Measurements from ENCODE around the gene SPNS1. TPM values are rescaled to one million over a fixed set of nuclear protein-coding genes. Genes with fewer than 3 reads are reported as not detected.

The SPNS1 gene
- total and polyA plus RNA-seq, 2 donors (not counting 1 experiment from before 2014, with no cell fraction given), result 36.4 to 47.6 TPM

DNA sequence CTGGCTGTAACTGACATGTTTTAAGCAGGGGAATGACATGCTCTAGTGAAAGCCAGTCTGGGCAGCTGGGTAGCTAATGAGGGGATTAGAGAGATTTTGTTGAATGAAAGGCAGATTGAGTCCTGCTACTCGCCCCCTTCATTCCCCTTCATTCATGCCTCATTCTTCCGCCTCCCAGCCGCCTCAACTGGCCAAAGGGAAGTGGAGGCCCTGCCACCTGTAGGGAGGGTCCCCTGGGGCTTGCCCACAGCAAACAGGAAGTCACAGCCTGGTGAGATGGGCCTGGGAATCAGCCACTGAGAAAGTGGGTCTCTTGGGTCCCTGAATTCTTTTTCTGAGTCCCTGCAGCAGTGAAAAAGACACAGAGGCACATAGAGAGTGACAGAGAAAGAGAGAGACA is 43.9 kb upstream of the SPNS1 start:
- H3K4me1 Mint-ChIP-seq, result peaks cover 67% of the 10 kb centered on the region
- Histone ChIP-seq H3K4me2 (replicated peaks; ENCODE audit: low read depth, low read length, poor library complexity, severe bottlenecking) (peak overlapping the region; percentile 98), H4K20me1 (ENCODE audit: control insufficient read depth, insufficient read depth, low read length, poor library complexity, severe bottlenecking) (peaks cover 10% of the 10 kb centered on the region), H3K27ac (ENCODE audit: low read length in 2 of 2) (peak overlapping the region; percentile 86 to 95), H2AFZ (ENCODE audit: insufficient read depth, low read depth, low read length, poor library complexity, severe bottlenecking) (no peak overlapping the region), H3K4me3 (ENCODE audit: control extremely low read depth in 1 of 5, extremely low read depth in 1 of 5, insufficient read depth in 1 of 5, low read depth in 2 of 5, low read length in 4 of 5) (peak overlapping the region; percentile 15 to 84 (median 83)), H3K4me1 (ENCODE audit: control insufficient read depth in 2 of 2, insufficient read depth in 2 of 2, low read length in 2 of 2) (peaks cover 45 to 74% of the 10 kb centered on the region in 2 donors), H3K9ac (ENCODE audit: low read length) (peak overlapping the region; percentile 95), H3K27me3 (replicated peaks in 1 of 4; ENCODE audit: control extremely low read depth in 1 of 4, control insufficient read depth in 3 of 4, insufficient read depth in 4 of 4, low read length in 3 of 4) (no peaks in the 10 kb centered on the region), H3K9me3 (ENCODE audit: control extremely low read depth in 1 of 3, control insufficient read depth in 2 of 3, insufficient read depth in 1 of 3, low read length in 2 of 3) (no peaks in the 10 kb centered on the region), H3K79me2 (ENCODE audit: control insufficient read depth, insufficient read depth, low read length) (peaks cover 41% of the 10 kb centered on the region), H3K36me3 (replicated peaks in 1 of 2; ENCODE audit: control extremely low read depth in 1 of 2, control insufficient read depth in 1 of 2, extremely low read depth in 1 of 2, insufficient read depth in 2 of 2, low read length in 1 of 2) (peaks cover 0 to 22% of the 10 kb centered on the region in 2 experiments)
- ATAC-seq (ENCODE audit: low read depth) (peak; percentile 77), DNase-seq (peak; percentile 84)
- H3K27ac Mint-ChIP-seq, result peak overlapping the region; percentile 96
- TF ChIP-seq EZH2 (IDR thresholded peaks at IDR 0.05; ENCODE audit: borderline replicate concordance, insufficient read depth, low read depth, low read length, poor library complexity, severe bottlenecking), result no peak
- TF ChIP-seq, protein P1, sequence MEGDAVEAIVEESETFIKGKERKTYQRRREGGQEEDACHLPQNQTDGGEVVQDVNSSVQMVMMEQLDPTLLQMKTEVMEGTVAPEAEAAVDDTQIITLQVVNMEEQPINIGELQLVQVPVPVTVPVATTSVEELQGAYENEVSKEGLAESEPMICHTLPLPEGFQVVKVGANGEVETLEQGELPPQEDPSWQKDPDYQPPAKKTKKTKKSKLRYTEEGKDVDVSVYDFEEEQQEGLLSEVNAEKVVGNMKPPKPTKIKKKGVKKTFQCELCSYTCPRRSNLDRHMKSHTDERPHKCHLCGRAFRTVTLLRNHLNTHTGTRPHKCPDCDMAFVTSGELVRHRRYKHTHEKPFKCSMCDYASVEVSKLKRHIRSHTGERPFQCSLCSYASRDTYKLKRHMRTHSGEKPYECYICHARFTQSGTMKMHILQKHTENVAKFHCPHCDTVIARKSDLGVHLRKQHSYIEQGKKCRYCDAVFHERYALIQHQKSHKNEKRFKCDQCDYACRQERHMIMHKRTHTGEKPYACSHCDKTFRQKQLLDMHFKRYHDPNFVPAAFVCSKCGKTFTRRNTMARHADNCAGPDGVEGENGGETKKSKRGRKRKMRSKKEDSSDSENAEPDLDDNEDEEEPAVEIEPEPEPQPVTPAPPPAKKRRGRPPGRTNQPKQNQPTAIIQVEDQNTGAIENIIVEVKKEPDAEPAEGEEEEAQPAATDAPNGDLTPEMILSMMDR (IDR thresholded peaks at IDR 0.05), result no peak
- WGBS (ENCODE audit: insufficient coverage), result 0% methylated on average over 2 of the region's 3 CpGs
- intact Hi-C loops (cut with micrococcal nuclease), result no loop called here
- H3K4me3 Mint-ChIP-seq, result peak overlapping the region; percentile 96
- no peaks in the 10 kb centered on the region for H3K27me3 Mint-ChIP-seq
- H3K9me3 Mint-ChIP-seq (ENCODE audit: insufficient read depth), result no peaks in the 10 kb centered on the region
- ChIA-PET POLR2A (interaction anchor here (0.7 to 2.1 kb wide), 4 partner anchors 20 to 108 kb away, joined by 3 to 8 read pairs (median 4); partner anchors contain the start of genes ATXN2L and NFATC2IP), CTCF (interaction anchor here (1.4 to 8.4 kb wide), 2 partner anchors 8 to 13 kb away, joined by 3 to 83 read pairs; no protein-coding TSS in a partner anchor)

DNA sequence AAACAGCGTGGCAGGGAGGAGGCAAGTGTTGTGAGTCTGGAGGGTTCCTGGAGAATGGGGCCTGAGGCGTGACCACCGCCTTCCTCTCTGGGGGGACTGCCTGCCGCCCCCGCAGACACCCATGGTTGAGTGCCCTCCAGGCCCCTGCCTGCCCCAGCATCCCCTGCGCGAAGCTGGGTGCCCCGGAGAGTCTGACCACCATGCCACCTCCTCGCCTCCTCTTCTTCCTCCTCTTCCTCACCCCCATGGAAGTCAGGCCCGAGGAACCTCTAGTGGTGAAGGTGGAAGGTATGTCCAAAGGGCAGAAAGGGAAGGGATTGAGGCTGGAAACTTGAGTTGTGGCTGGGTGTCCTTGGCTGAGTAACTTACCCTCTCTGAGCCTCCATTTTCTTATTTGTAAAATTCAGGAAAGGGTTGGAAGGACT is 42.8 kb upstream of the SPNS1 start, which contains the start of gene CD19:
CD19 (plus strand) TSS at position 171 of the 425 bp plus-strand sequence; CDS start at position 201, 30 bp downstream.
- Histone ChIP-seq H2AFZ (ENCODE audit: insufficient read depth, low read depth, low read length, poor library complexity, severe bottlenecking) (peak within 1 kb of the TSS; percentile 73), H3K9ac (ENCODE audit: low read length) (peak within 1 kb of the TSS; percentile 95), H3K79me2 (ENCODE audit: control insufficient read depth, insufficient read depth, low read length) (peaks cover 53% of the 10 kb centered on the region), H4K20me1 (ENCODE audit: control insufficient read depth, insufficient read depth, low read length, poor library complexity, severe bottlenecking) (peaks cover 15% of the 10 kb centered on the region), H3K27ac (ENCODE audit: low read length in 2 of 2) (peak within 1 kb of the TSS; percentile 86 to 95), H3K36me3 (replicated peaks in 1 of 2; ENCODE audit: control extremely low read depth in 1 of 2, control insufficient read depth in 1 of 2, extremely low read depth in 1 of 2, insufficient read depth in 2 of 2, low read length in 1 of 2) (peaks cover 0 to 32% of the 10 kb centered on the region in 2 experiments), H3K4me3 (ENCODE audit: control extremely low read depth in 1 of 5, extremely low read depth in 1 of 5, insufficient read depth in 1 of 5, low read depth in 2 of 5, low read length in 4 of 5) (peak within 1 kb of the TSS; percentile 65 to 84 (median 83)), H3K4me2 (replicated peaks; ENCODE audit: low read depth, low read length, poor library complexity, severe bottlenecking) (peak within 1 kb of the TSS; percentile 98), H3K4me1 (ENCODE audit: control insufficient read depth in 2 of 2, insufficient read depth in 2 of 2, low read length in 2 of 2) (peaks cover 55 to 76% of the 10 kb centered on the region in 2 donors), H3K27me3 (replicated peaks in 1 of 4; ENCODE audit: control extremely low read depth in 1 of 4, control insufficient read depth in 3 of 4, insufficient read depth in 4 of 4, low read length in 3 of 4) (no peaks in the 10 kb centered on the region), H3K9me3 (ENCODE audit: control extremely low read depth in 1 of 3, control insufficient read depth in 2 of 3, insufficient read depth in 1 of 3, low read length in 2 of 3) (peaks cover 0 to 7% (median 0%) of the 10 kb centered on the region in 3 donors)
- no peaks in the 10 kb centered on the region for H3K27me3 Mint-ChIP-seq
- POLR2A ChIA-PET, result interaction anchor here (0.7 to 3.7 kb wide), 9 partner anchors 9 to 437 kb away, joined by 3 to 34 read pairs (median 5); partner anchors contain the start of genes APOBR, ATXN2L, NFATC2IP and SH2B1
- peaks cover 68% of the 10 kb centered on the region for H3K4me1 Mint-ChIP-seq
- peak within 1 kb of the TSS; percentile 96 for H3K4me3 Mint-ChIP-seq
- peak; percentile 63 for DNase-seq
- ATAC-seq (ENCODE audit: low read depth), result peak; percentile 53
- TF ChIP-seq, protein P1 (IDR thresholded peaks at IDR 0.05), result no peak
- no peak for TF ChIP-seq EZH2 (IDR thresholded peaks at IDR 0.05; ENCODE audit: borderline replicate concordance, insufficient read depth, low read depth, low read length, poor library complexity, severe bottlenecking)
- intact Hi-C loops (cut with micrococcal nuclease), result loop anchor here (1.0 kb wide), 1 partner anchor 8 kb away; no protein-coding TSS in a partner anchor
- H3K9me3 Mint-ChIP-seq (ENCODE audit: insufficient read depth), result no peaks in the 10 kb centered on the region
- 4% methylated on average over 5 of the region's 10 CpGs for WGBS (ENCODE audit: insufficient coverage)
- CTCF ChIA-PET, result interaction anchor here (0.7 to 8.4 kb wide), 6 partner anchors 9 to 111 kb away, joined by 3 to 83 read pairs (median 5); partner anchors contain the start of genes ATXN2L and TUFM
- peak within 1 kb of the TSS; percentile 96 for H3K27ac Mint-ChIP-seq
